H9 (cell line): ENCODE data around the gene SUOX. TPM values are rescaled to one million over a fixed set of nuclear protein-coding genes. Genes with fewer than 3 reads are reported as not detected.

Experiments used
- DNase-seq: peaks from one replicate; pipeline ENCODE4 v3.0.0-alpha.2; 2017
- H2AFZ ChIP-seq: one replicate; pipeline ENCODE4 v1.6.1; 2013; ENCODE audit warnings: mild to moderate bottlenecking, low read length, control low read depth, moderate library complexity
- H2AK5ac ChIP-seq: 2 replicates; pipeline ENCODE4 v1.6.1; 2013; ENCODE audit warnings: low read length, control low read depth, mixed read lengths; ENCODE audit not compliant: insufficient read length
- H2BK120ac ChIP-seq: one replicate; pipeline ENCODE4 v1.6.1; 2013; ENCODE audit warnings: low read depth, mild to moderate bottlenecking, low read length, control low read depth, inconsistent platforms; ENCODE audit not compliant: poor library complexity, severe bottlenecking
- H2BK12ac ChIP-seq: 2 replicates; pipeline ENCODE4 v1.6.1; 2013; ENCODE audit warnings: low read length, control low read depth, mixed read lengths, low read depth; ENCODE audit not compliant: insufficient read length
- H2BK15ac ChIP-seq: 2 replicates; pipeline ENCODE4 v1.6.1; 2013; ENCODE audit warnings: low read depth, low read length, control low read depth
- H2BK20ac ChIP-seq: one replicate; pipeline ENCODE4 v1.6.1; 2013; ENCODE audit warnings: low read depth, mild to moderate bottlenecking, low read length, control low read depth, inconsistent platforms; ENCODE audit not compliant: poor library complexity, severe bottlenecking
- H2BK5ac ChIP-seq: 2 replicates; pipeline ENCODE4 v1.6.1; 2013; ENCODE audit warnings: low read length, control low read depth, mixed read lengths; ENCODE audit not compliant: insufficient read length
- H3K14ac ChIP-seq: 2 replicates; pipeline ENCODE4 v1.6.1; 2013; ENCODE audit warnings: low read length, control low read depth; ENCODE audit not compliant: insufficient read depth
- H3K18ac ChIP-seq: 2 replicates; pipeline ENCODE4 v1.6.1; 2013; ENCODE audit warnings: low read depth, mild to moderate bottlenecking, mixed read lengths, low read length, control low read depth; ENCODE audit not compliant: insufficient read length
- H3K23ac ChIP-seq: 2 replicates; pipeline ENCODE4 v1.6.1; 2013; ENCODE audit warnings: low read length, control low read depth, mixed read lengths, low read depth; ENCODE audit not compliant: insufficient read length
- H3K23me2 ChIP-seq: 2 replicates; pipeline ENCODE4 v1.6.1; 2013; ENCODE audit warnings: low read depth, mild to moderate bottlenecking, mixed read lengths, low read length, control low read depth; ENCODE audit not compliant: insufficient read length, poor library complexity, severe bottlenecking
- H3K27ac ChIP-seq: 2 replicates; pipeline ENCODE4 v1.5.1; 2013; ENCODE audit warnings: low read length, control low read depth, mixed read lengths, low read depth; ENCODE audit not compliant: insufficient read length
- H3K27me3 ChIP-seq: 2 replicates; pipeline ENCODE4 v1.6.1; 2013; ENCODE audit warnings: low read length, control low read depth, inconsistent platforms; ENCODE audit not compliant: insufficient read depth
- H3K4ac ChIP-seq: 2 replicates; pipeline ENCODE4 v1.6.1; 2013; ENCODE audit warnings: low read depth, mild to moderate bottlenecking, control low read depth, inconsistent platforms, low read length, moderate library complexity
- H3K4me1 ChIP-seq: 2 replicates; pipeline ENCODE4 v1.6.1; 2013; ENCODE audit warnings: low read length, control low read depth, inconsistent platforms; ENCODE audit not compliant: insufficient read depth
- H3K4me2 ChIP-seq: 2 replicates; pipeline ENCODE4 v1.6.1; 2013; ENCODE audit warnings: low read length, control low read depth, mixed read lengths; ENCODE audit not compliant: insufficient read length, insufficient read depth
- H3K56ac ChIP-seq: 2 replicates; pipeline ENCODE4 v1.6.1; 2013; ENCODE audit warnings: low read depth, mild to moderate bottlenecking, mixed read lengths, low read length, control low read depth; ENCODE audit not compliant: insufficient read length
- H3K79me1 ChIP-seq: 2 replicates; pipeline ENCODE4 v1.6.1; 2013; ENCODE audit warnings: low read depth, mild to moderate bottlenecking, moderate library complexity, low read length, control low read depth, inconsistent platforms; ENCODE audit not compliant: insufficient read depth, poor library complexity, severe bottlenecking
- H3K79me2 ChIP-seq: 2 replicates; pipeline ENCODE4 v1.6.1; 2013; ENCODE audit warnings: low read length, control low read depth, inconsistent platforms; ENCODE audit not compliant: insufficient read depth
- H3K9ac ChIP-seq: 2 replicates; pipeline ENCODE4 v1.6.1; 2013; ENCODE audit warnings: low read length, control low read depth, mixed read lengths; ENCODE audit not compliant: insufficient read length; ENCODE audit errors: extremely low read depth
- H3K9me3 ChIP-seq: one replicate; pipeline ENCODE4 v1.6.1; 2013; ENCODE audit warnings: low read depth, low read length, inconsistent platforms; ENCODE audit not compliant: control insufficient read depth
- H3T11ph ChIP-seq: one replicate; pipeline ENCODE4 v1.6.1; 2013; ENCODE audit warnings: mild to moderate bottlenecking, low read length, control low read depth, inconsistent platforms
- H4K20me1 ChIP-seq: one replicate; pipeline ENCODE4 v1.6.1; 2013; ENCODE audit not compliant: control insufficient read depth, insufficient read length, insufficient read depth
- H4K5ac ChIP-seq: 2 replicates; pipeline ENCODE4 v1.6.1; 2013; ENCODE audit warnings: low read depth, mild to moderate bottlenecking, mixed read lengths, low read length, control low read depth; ENCODE audit not compliant: insufficient read length
- H4K8ac ChIP-seq: replicated peaks from 2 replicates; pipeline ENCODE4 v1.6.1; 2013; ENCODE audit warnings: low read length, control low read depth, mixed read lengths, low read depth; ENCODE audit not compliant: insufficient read length
- H4K91ac ChIP-seq: 2 replicates; pipeline ENCODE4 v1.6.1; 2013; ENCODE audit warnings: low read depth, mild to moderate bottlenecking, moderate library complexity, mixed read lengths, low read length, control low read depth; ENCODE audit not compliant: insufficient read length
- H3K27ac Mint-ChIP-seq, 3 experiments: 2 replicates in 2 of 3; 3 replicates in 1 of 3; pipeline ENCODE4 v1.8.0; 2020 to 2021; ENCODE audit warnings: mixed read lengths in 3 of 3, mild to moderate bottlenecking in 1 of 3, moderate library complexity in 1 of 3
- H3K27me3 Mint-ChIP-seq: 2 replicates; pipeline ENCODE4 v1.8.0; 2021; ENCODE audit warnings: low read depth, mild to moderate bottlenecking, moderate library complexity, mixed read lengths
- H3K36me3 Mint-ChIP-seq, 3 experiments: 2 replicates in 2 of 3; 3 replicates in 1 of 3; pipeline ENCODE4 v1.8.0; 2020 to 2021; ENCODE audit warnings: low read depth in 3 of 3, mixed read lengths in 3 of 3; ENCODE audit not compliant: insufficient read depth in 1 of 3
- H3K4me1 Mint-ChIP-seq, 2 experiments: 2 replicates each; pipeline ENCODE4 v1.8.0; 2020; ENCODE audit warnings: mixed read lengths in 2 of 2
- H3K4me3 Mint-ChIP-seq, 2 experiments: 2 replicates in 1 of 2; 3 replicates in 1 of 2; pipeline ENCODE4 v1.8.0; 2020 to 2021; ENCODE audit warnings: mild to moderate bottlenecking in 2 of 2, mixed read lengths in 2 of 2, moderate library complexity in 1 of 2
- H3K9me3 Mint-ChIP-seq, 2 experiments: 2 replicates in 1 of 2; 3 replicates in 1 of 2; pipeline ENCODE4 v1.8.0; 2020; ENCODE audit warnings: mild to moderate bottlenecking in 2 of 2, mixed read lengths in 2 of 2, moderate library complexity in 1 of 2
- WGBS: extraction: QIAGEN DNeasy Blood & Tissue Kit; methylation state at CpG from one replicate; pipeline ENCODE4 v1.1.7; 2013; ENCODE audit warnings: missing lambda C conversion rate, low lambda C conversion rate, mixed read lengths; ENCODE audit not compliant: insufficient read length; ENCODE audit errors: extremely low coverage; 5-methylcytosine and 5-hydroxymethylcytosine counted together
- total RNA-seq: library from RNA; stranded (reverse); gene quantifications from 2 replicates; pipeline ENCODE4 v1.2.1, GENCODE V29; 2021
- TF ChIP-seq, protein P1 (sequence below): fragments of 200-600 bp; sonication (generic); conservative IDR thresholded peaks from 3 replicates; pipeline ENCODE4 v1.8.0; 2021; ENCODE audit warnings: antibody characterized with exemption, mild to moderate bottlenecking

Gene SUOX
- total RNA-seq, 1 experiment from 2014 or later, result 21.0 TPM

DNA sequence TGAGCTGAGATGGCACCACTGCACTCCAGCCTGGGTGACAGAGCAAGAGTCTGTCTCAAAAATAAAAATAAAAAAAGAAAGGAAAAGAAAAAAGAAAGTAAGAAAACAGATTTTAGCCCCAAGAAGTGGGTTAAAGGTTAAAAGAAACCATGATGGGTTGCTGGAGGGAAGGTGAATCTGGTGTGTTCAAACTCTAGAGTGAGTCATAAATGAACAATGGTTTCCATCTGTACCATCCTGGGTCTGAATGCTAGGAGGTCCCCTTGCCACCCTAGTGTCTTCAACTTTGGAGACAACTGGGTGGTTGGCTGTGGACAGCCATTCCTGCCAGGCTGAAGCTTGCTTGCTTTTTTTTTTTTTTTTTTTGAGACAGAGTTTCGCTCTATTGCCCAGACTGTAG is 43.1 kb downstream of the SUOX start:
- H4K5ac ChIP-seq, result no peak overlapping the region
- no peaks in the 10 kb centered on the region for H3K27me3 ChIP-seq
- TF ChIP-seq, protein P1, sequence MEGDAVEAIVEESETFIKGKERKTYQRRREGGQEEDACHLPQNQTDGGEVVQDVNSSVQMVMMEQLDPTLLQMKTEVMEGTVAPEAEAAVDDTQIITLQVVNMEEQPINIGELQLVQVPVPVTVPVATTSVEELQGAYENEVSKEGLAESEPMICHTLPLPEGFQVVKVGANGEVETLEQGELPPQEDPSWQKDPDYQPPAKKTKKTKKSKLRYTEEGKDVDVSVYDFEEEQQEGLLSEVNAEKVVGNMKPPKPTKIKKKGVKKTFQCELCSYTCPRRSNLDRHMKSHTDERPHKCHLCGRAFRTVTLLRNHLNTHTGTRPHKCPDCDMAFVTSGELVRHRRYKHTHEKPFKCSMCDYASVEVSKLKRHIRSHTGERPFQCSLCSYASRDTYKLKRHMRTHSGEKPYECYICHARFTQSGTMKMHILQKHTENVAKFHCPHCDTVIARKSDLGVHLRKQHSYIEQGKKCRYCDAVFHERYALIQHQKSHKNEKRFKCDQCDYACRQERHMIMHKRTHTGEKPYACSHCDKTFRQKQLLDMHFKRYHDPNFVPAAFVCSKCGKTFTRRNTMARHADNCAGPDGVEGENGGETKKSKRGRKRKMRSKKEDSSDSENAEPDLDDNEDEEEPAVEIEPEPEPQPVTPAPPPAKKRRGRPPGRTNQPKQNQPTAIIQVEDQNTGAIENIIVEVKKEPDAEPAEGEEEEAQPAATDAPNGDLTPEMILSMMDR, result no peak
- H2BK120ac ChIP-seq, result no peak overlapping the region
- H3T11ph ChIP-seq, result no peak overlapping the region
- no peak for DNase-seq
- Mint-ChIP-seq H3K9me3 (peaks cover 0 to 3% of the 10 kb centered on the region in 2 experiments; a peak in 1 of 5 replicates), H3K27ac (no peak overlapping the region), H3K4me1 (peaks cover 19 to 28% of the 10 kb centered on the region in 2 experiments), H3K36me3 (peaks cover 27 to 47% (median 45%) of the 10 kb centered on the region in 3 experiments), H3K4me3 (no peak overlapping the region; a peak in 1 of 5 replicates), H3K27me3 (no peaks in the 10 kb centered on the region)
- H3K9ac ChIP-seq, result no peak overlapping the region
- no peak overlapping the region for H2BK5ac ChIP-seq
- no peaks in the 10 kb centered on the region; the same call in 1 of the 2 replicates for H3K4me1 ChIP-seq
- H3K23me2 ChIP-seq, result no peaks in the 10 kb centered on the region
- H4K8ac ChIP-seq, result no peak overlapping the region
- H3K4me2 ChIP-seq, result no peak overlapping the region
- H3K79me1 ChIP-seq, result no peaks in the 10 kb centered on the region
- H3K14ac ChIP-seq, result no peak overlapping the region
- no peak overlapping the region for H3K4ac ChIP-seq
- no peak overlapping the region for H2AFZ ChIP-seq
- H3K79me2 ChIP-seq, result peaks cover 11% of the 10 kb centered on the region; the same call in 1 of the 2 replicates
- no peak overlapping the region for H3K27ac ChIP-seq
- H3K56ac ChIP-seq, result no peak overlapping the region
- H4K91ac ChIP-seq, result no peak overlapping the region
- WGBS, result no CpG with 5 or more reads among the region's 1 CpG
- H3K23ac ChIP-seq, result no peak overlapping the region
- no peaks in the 10 kb centered on the region for H3K9me3 ChIP-seq
- no peak overlapping the region for H2BK20ac ChIP-seq
- no peak overlapping the region for H2AK5ac ChIP-seq
- H4K20me1 ChIP-seq, result peaks cover 3% of the 10 kb centered on the region
- no peak overlapping the region for H2BK15ac ChIP-seq
- H2BK12ac ChIP-seq, result no peak overlapping the region
- H3K18ac ChIP-seq, result no peak overlapping the region
